GM19351 (cell line): Measurements from ENCODE around the gene ZNHIT1.

Experiments used
- ATAC-seq: cut with Tn5 transposase; IDR thresholded peaks from one replicate; pipeline ENCODE4 v1.9.1; 2021; ENCODE audit warnings: mild to moderate bottlenecking, moderate library complexity; ENCODE audit not compliant: unreplicated experiment

ZNHIT1 gene

GRCh38 chr7:101216860-101217387 lies 1.0 kb upstream of the ZNHIT1 start:
- ATAC-seq, result peak; percentile 19

GRCh38 chr7:101218236-101219125 lies 516 bp downstream of the ZNHIT1 start:
- ATAC-seq, result peak; percentile 5

- no peak for ATAC-seq
Observed at GRCh38 chr7:101220295-101220694, 2.3 kb downstream of the ZNHIT1 start.

- ATAC-seq, result no peak
Observed at GRCh38 chr7:101222275-101222830, 4.4 kb downstream of the ZNHIT1 start.

GRCh38 chr7:101223528-101223927 lies 5.6 kb downstream of the ZNHIT1 start:
- ATAC-seq, result no peak

GRCh38 chr7:101225650-101226049 lies 7.7 kb downstream of the ZNHIT1 start:
- ATAC-seq, result no peak

- ATAC-seq, result no peak
Observed at GRCh38 chr7:101226721-101227120, 8.8 kb downstream of the ZNHIT1 start.

GRCh38 chr7:101231644-101232043 lies 13.7 kb downstream of the ZNHIT1 start:
- no peak for ATAC-seq

- no peak for ATAC-seq
Observed at GRCh38 chr7:101232141-101232850, 14.3 kb downstream of the ZNHIT1 start.

GRCh38 chr7:101233907-101234547 lies 16.1 kb downstream of the ZNHIT1 start:
- no peak for ATAC-seq

- no peak for ATAC-seq
Observed at GRCh38 chr7:101234636-101235035, 16.7 kb downstream of the ZNHIT1 start.

- no peak for ATAC-seq
Observed at GRCh38 chr7:101235050-101235449, 17.1 kb downstream of the ZNHIT1 start.

- ATAC-seq, result no peak
Observed at GRCh38 chr7:101235522-101235921, 17.6 kb downstream of the ZNHIT1 start.

- ATAC-seq, result no peak
Observed at GRCh38 chr7:101236292-101236835, 18.4 kb downstream of the ZNHIT1 start.

- no peak for ATAC-seq
Observed at GRCh38 chr7:101237206-101238067, 19.5 kb downstream of the ZNHIT1 start, which contains the start of gene CLDN15. Gene CLDN15 (minus strand): TSS chr7:101237802. CDS start chr7:101237581, 221 bp downstream.

GRCh38 chr7:101238226-101239182 lies 20.5 kb downstream of the ZNHIT1 start:
- ATAC-seq, result no peak

- ATAC-seq, result no peak
Observed at GRCh38 chr7:101239191-101239950, 21.4 kb downstream of the ZNHIT1 start.

- no peak for ATAC-seq
Observed at GRCh38 chr7:101239951-101240220, 21.9 kb downstream of the ZNHIT1 start.
